ENCODE results near the gene PUM2.
"Not testable (repeated sequence)": the region's sequence is repeated elsewhere in the genome, so short reads cannot be mapped to it uniquely, and the experiment has no call there.

The PUM2 gene

DNA sequence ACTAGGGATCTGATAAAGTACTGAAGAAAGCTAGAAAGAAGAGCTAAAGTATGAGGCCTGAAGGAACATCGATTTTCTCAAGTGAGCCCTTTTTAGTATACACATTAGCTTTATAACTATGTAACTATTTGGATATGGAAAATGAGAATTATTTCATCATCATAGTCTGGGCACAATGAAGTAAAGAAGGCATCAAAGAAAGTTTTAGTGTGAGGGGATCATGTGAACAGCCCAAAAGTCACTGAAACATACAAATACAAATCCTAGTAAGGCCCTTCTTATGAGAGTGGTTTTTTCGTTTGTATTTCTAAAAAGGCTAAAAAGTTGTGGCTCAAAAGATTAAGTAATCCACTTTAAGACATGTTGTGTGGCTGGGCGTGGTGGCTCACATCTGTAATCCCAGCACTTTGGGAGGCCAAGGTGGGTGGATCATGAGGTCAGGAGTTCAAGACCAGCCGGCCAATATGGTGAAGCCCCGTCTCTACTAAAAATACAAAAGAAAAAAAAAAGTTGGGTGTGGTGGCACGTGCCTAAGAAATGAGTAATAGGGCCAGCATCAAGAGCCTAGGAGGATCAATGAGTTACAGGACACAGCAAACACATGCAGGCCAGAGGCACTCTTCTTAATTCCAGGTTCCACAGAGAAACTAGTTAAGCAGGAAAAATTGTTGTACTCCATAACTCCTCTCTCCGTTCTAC lies 61.9 kb downstream of the PUM2 start:
- no peak for DNase-seq

DNA sequence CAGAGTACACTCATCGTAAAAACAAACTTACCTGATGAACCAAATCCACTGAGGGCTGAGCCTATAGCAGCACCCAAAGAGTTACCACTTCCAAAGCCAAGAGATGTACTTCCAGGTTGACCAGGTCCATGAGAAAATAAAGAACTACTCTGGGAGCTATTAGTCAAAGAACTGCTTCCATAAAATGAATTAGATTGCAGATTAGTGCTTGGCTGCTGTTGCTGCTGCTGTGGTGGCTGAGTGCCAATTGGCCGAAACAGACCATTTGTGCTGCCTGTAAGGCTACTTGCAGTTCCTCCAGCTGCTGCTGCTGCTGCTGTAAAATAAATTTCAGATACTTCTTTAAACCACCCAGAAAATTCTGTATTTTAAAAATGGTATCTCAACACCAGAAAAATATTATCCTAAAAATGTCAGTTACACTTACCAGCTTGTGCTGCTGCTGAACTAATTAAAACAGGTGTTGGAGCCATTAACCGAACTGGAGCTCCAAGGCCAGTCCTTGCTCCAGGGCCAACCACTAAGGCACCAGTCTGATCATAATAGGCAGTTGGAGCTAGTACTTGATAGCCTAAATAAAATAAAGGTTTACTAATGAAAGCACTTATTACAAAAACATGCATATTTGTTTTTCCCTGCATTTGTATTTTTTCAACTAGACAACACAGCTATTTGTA lies 67.6 kb downstream of the PUM2 start:
- DNase-seq: no peak

DNA sequence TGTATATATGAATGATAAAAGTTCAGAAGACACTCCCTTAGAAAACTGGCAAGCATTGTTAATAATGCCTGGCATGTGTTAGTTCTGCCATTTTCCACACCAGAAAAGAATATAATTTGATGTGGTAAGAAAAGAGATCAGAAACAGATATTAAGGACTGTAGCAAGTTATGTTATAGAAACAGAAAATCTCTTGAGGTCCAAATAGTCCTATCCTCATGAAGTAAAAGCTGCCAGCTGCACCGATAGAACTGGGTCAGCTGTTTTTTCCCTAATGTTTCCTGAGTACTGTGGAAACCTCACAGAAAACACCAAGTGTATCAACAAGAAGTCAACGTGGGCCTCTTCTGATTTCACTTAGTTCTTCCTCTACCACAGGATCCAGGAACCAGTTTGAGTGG lies 68.8 kb downstream of the PUM2 start:
- DNase-seq: no peak

DNA sequence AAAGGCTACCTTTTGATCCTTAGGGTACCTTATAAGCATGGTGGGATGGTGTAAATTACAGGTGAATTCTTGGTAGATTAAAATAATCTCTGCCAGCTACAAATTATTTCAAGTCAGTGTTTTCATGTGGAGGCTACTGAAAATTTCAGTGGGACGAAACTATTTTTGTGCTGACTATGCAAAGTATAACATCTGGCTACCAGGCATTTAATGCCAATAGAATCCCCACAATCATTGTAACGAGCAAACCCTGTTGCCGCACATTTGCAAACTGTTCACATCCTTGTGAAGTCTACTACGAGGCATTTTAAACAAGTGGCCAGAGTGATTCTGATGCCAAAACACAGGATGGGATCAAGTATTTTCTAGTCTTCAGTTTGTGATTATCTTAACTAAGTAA lies 77.6 kb downstream of the PUM2 start:
- DNase-seq: no peak

DNA sequence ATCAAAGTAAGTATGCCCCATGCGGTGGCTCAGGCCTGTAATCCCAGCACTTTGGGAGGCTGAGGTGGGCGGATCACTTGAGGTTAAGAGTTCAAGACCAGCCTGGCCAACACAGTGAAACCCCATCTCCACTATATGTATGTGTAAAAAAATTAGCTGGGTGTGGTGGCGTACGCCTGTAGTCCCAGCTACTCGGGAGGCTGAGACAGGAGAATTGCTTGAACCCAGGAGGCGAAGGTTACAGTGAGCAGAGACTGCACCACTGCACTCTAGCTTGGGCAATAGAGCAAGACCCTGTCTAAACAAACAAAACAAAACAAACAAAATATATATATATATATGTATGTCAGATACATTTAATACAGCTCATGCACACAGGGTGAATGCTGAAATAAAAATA lies 82.3 kb downstream of the PUM2 start:
- not testable (repeated sequence) for DNase-seq

DNA sequence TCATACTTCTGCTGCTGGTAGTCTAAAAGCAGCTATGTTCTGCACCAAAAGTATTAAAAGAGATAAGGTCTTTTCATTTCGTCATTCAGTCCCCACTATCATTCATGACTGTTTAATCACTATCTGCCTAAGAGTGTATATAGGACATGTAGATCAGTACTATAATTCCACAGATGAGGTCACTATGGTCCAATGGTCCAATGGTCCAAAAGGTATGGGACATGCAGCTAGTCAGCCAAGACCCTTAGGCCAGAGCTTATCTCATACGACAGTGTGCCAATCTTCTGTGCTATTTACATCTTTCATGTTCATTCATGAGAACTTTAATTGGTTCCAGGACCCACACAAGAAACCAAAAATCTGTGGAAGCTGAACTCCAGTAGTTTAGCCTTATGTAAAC lies 83.1 kb downstream of the PUM2 start:
- no peak for DNase-seq

DNA sequence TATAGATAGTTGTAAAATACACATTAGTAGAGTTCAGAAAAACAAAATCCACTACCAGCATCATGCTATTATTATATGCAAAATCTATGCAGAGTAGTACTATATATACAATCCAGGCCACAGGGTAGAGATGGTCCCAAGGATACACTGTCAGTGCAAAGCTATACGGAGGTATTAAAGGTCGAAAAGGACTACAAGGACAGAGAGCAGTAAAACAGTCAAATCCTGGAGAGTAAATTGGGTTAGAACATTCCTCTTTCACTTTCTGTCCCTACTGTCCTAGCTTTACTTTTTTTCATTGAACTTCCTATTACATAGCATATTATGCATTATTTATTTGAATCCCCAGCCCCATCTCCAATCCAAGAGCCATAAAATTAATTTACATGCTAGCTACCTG lies 86.0 kb downstream of the PUM2 start:
- no peak for DNase-seq

DNA sequence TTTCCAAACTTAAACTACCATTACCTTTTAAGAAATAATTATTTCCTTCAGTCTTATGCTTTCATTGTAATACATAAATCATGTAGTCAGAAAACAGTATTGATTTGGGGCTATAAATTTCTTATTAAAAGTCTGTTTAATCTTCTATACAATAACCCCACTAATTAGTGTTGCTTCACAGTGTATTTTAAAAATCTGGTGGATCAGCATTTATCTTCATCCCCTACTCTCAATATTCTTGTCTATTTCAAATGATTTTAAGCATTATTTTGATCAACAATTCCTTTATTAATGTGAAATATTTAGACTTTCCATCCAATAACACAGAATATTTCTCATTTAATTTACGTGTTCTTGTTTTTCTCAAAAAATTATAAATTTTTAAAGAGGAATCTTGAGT lies 93.2 kb downstream of the PUM2 start:
- no peak for DNase-seq

DNA sequence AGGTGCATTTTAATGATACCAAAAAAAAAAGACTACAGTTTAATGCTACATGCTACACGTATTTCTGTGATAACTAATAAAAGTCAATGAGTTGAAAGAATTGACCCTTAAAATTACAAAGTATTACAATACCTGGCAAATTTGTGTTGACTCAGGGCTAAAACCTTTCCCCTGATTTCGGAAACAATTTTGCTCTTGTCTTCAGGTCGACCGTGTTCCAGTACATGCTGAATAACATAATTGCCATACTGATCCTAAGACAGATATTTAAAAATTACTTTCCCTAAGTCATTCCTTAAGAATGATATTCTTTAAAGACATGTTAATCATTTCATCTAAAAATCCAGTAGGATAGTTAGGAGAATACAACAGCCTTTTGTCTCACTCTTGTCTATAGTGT lies 95.9 kb downstream of the PUM2 start:
- no peak for DNase-seq

DNA sequence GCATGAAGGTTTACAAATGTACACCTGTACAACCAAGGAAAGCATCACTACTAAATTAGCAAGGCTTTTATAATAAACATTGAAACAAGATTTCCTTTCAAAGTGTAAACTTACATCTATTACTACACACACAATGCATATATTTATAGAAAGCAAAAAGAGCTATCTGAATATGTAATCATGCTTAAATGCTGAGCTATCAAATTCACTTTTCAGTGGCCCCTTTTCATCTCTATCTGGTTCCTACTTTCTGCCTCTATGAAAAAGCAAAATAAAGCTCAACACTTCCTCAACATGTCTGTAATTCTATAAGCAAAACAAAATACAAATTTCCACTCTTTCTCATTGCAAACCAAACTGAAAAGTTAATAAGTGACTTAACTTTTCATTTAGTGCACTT lies 100.2 kb downstream of the PUM2 start:
- no peak for DNase-seq

DNA sequence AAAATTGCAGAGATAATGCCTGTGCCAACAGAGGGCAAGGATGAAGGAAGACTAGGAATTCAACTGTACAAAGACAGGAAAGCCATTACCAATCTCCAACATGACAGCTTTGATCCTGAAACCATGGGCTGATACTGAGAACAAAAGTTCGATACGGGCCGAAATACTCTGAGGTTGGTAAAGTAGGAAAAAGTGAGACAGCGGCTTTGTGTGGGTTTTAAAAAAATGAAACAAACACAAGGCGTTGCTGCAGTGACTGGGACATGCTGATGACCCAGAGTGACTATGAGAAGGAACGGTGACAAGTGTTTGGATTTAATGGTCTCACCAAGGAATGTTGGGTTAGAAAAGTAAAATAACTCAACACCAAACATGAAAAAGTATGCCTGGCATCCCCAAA lies 101.5 kb downstream of the PUM2 start:
- DNase-seq: no peak

DNA sequence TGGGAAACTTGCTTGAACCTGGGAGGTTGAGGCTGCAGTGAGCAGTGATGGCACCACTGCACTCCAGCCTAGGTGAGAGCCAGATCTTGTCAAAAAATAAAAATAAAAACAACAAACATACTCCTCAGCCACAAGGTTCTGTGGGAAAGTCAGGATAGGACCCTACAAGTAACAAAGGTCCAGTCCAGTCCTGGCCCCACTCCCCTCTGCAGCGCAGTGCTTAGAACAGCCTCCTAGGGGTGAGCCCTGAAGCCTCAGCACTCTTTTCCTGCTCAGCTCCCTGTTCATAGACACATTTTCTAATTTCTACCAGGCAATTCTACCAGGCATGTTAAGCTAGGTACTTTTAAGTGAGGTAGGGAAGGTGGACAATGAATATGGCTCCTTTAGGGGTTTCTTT lies 103.6 kb downstream of the PUM2 start:
- no peak for DNase-seq

DNA sequence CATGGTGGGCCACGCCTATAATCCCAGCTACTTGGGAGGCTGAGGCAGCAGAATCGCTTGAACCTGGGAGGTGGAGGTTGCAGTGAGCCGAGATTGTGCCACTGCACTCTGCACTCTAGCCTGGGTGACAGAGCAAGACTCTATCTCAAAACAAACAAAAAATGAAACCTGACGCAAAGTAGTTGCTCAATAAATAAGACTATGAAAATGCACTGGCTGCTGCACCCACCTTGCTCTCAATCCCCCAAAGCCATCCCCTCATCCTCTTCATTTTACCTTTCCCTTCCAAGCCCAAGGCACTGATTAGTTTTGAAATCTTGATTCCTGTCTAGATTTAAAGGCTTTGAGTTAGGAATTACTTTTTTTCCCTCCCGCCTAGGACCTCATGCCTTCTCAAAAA lies 107.0 kb downstream of the PUM2 start:
- not testable (repeated sequence) for DNase-seq

DNA sequence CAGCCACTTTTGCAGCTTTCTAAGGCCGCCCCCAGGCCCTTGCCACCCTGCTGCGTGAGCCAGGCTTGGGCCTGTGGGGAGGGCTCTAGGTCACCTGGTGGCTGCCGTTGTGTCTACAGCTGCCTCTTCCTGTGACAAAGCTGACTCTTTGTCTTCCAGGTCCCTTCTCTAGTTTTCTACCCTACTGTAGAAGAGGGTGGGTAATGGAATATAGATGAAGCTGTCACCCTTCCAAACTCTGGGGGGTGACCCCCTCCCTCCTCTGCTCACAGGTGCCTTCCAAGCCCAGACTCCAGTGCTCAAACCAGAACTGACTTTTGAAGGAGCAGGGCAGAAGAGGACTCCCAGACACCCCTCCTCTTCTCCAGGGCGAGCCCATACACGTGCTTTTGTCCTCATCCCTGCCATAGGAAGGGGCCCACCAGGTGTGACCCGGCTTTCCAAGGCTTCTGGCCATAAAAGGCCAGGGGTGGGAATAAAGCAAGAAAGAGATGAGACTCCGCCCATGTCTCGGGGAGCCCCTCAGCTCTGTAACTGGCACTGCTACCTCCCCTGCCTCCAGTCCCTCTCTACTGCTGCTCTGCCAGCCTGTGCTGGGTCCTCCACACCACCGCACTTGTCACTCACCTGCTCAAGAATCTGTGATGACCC lies 107.8 kb downstream of the PUM2 start:
- no peak for DNase-seq

DNA sequence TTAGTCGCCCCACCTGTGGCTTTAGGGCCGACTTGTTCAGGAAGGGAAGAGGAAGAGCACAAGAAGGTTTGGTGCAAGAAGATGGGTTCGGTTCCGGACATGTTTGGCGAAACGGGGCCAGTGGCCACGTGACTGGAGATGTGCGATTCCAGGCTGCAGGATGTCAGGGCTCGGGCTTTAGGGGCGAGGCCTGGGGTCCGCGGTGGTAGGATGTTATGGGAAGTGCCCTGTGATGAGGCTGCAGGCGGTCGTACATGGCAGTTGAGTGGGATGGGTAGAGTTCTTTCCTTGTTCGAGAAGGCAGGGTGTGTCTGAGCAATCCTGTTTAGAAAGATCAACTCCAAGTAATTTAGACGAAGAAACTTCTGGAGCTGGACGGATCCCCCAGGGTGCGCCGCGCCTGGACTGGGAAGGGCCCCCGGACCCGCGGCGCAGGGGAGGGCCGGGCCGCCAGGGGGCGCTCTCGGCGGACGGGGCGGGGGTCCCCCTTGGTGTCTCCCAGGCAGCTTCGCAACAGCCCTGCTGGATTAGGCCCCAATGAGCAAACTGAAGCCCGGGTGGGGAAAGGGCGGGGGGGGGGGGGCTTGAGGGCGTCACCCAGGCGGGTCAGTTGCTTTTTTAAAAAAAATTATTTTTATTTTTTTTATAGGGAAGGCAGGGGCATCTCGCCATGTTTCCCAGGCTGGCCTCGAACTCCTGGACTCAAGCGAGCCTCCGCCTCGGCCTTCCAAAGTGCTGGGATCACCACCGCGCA lies 108.5 kb downstream of the PUM2 start:
- DNase-seq: peak; percentile 26

DNA sequence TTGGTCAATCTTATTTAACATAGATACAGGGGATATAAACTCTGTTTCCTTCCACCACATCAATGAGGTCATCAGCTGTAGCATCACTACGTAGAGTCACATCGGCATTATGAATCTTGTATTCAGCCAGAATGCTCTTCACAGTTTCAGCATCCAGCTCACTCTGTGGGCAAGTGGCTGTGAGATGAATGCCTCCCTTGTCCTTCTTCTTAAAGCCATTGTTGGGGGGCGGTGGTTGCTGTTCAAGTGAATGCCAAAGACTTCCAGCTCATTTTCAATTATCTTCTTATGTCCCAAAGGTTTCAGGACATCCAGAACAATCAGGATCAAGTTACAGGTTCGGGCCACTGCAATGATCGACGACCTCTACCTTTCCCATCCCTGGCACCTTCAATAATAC lies 110.4 kb downstream of the PUM2 start:
- DNase-seq: not testable (repeated sequence)

DNA sequence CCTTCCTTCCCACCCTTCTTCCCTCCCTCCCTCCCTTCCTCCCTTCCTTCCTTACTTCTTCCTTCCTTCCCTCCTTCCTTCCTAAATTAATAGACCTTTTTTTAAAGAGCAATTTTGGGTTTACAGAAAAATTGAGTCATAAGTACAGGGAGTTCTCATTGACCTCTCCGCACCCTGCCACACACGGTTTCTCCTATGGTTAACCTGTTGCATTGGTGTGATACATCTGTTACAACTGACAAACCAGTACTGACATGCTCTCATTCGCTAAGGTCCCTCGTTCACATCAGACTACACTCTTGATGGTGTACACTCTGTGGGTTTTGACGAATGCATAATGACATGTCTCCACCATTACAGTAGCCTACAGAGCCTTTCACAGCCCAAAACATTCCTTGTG lies 114.1 kb downstream of the PUM2 start:
- no peak for DNase-seq

DNA sequence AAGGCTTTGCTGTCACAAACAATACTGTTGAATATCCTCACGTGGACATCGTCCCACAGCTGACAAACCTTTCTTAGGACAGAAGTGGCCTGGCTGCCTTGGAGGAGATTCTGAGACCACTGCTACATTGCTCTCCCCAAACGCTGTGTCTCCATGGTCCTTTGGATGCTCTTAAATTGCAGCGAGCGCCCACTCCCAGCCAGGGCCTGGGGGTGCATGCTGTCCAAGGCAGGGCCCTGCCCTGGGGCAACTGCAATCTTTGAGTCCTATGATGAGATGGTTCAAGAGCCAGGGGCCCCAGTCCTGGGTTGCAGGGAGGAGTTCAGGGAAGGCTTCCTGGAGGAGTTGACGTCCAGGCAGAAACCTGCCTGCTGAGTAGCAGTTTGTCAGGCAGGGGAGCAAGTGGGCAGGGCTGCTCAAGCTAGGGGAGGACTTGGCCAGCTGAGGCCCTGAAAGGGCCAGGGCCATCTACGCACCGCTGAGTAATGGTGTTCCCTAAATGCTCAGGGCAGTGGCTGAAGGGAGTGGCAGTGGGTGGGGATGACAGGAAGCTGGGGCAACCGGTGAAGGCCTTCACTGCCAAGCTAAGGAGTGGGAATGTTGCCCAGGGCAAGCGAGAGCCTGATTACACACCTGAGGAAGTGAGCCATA lies 114.9 kb downstream of the PUM2 start:
- DNase-seq: no peak

DNA sequence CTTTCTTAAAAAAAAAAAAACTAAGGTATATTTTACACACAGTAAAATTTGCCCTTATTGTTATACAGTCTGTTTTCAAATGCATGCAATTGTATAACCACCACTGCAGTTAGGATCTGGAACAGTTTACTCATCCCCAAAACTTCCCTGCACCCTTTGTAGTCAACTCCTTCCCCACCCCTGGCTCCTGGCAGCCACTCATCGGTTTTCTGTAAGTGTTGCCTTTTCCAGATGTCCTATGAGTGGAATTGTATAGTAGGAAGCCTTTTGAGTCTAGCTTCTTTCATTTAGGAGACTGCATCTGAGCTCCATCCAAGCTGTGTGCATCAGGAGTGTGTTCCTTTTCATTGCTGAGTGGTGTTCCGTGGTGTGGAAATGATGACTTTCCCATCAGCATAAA lies 116.0 kb downstream of the PUM2 start:
- DNase-seq: not testable (repeated sequence)

DNA sequence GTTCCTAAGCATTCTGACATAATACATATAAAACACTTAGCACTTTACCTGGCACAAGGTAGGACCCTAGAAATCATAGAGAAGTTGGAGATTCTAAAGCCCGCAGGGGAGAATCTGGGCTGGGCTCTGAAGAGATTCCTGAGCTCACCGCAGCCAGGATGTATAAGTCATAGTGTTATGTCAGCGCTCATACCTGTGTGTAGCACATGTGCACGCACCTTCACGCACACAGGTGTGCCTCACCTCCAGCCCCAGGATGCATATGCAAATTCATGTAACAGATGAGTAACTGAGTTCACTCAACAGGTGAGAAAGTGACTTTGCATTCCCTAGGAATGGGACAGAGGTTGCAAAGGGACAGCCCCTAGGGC lies 117.8 kb downstream of the PUM2 start:
- no peak for DNase-seq

DNA sequence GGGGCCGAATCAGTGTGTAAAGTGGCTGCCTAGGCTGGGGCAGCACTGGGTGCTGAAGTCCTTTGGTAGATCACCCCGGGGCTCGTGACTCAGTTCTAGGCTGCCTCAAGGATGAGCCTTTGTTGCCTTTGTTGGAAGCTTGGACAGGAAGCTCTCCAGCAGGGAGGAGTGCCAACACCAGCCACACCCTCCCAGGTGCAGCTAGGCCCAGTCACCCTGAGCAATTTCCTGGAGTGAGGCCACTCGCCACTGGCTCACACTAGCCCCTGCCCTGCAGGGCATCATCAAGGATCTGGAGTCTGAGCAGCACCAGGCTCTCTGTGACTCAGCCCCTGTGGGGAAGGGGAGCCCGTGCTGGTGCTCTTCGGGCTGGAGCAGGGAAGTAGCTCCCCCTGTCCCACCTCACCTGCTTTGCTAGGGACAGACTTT lies 119.0 kb downstream of the PUM2 start:
- DNase-seq: no peak

DNA sequence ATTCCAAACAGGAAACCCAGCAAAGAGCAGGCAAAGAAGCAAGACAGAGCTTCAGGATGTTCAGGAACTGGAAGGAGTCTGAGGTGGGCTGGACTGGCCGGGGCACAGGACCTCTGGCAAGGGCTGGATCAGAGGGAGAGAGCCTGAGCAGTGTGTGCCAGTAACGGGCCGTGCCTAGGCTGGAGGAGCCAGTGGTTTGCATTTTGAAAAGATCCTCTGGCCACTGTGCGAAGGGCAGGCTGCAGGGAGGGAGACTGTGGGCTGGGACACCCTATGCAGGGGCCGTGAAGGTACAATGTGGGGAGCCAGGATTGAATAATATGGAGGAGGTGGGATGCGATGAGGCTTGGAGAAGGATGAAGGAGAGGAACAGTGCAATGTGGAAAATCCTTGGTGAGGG lies 119.5 kb downstream of the PUM2 start:
- no peak for DNase-seq

DNA sequence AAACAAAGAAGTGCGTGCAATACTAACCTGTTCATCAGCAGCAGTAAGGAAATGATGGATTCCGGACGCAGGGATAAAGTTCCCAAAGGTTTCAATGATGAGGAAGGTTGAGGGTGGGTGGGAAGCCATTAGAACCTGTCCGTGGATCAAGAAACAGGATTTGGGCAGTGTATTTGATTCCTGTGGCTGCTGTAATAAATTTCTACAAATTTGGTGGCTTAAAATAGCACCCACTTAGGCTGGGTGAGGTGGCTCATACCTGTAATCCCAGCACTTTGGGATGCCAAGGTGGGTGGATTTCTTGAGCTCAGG lies 120.6 kb downstream of the PUM2 start:
- no peak for DNase-seq
